ENCODE results near the gene NRAP.

GRCh38 chr10:113613977-113614690 is 49.7 kb downstream of the NRAP start:
- TF ChIP-seq CTCF (IDR thresholded peaks at IDR 0.05; ENCODE audit: poor library complexity, severe bottlenecking): no peak
- no peak for TF ChIP-seq MXI1 (conservative IDR thresholded peaks at IDR 0.05; ENCODE audit: poor library complexity, severe bottlenecking)
- no peak for TF ChIP-seq TAF1 (IDR thresholded peaks at IDR 0.05; ENCODE audit: low read depth)
- TF ChIP-seq POLR2AphosphoS5 (IDR thresholded peaks at IDR 0.05): no peak
- no peak for TF ChIP-seq REST (IDR thresholded peaks at IDR 0.05; ENCODE audit: borderline replicate concordance)

Measured in neural cell (in vitro differentiated cells).